ES-I3 (cell line): ENCODE measurements around the gene CDK2.

ENCODE experiments used
- H3K36me3 ChIP-seq: 2 replicates; pipeline ENCODE4 v1.6.1; 2013; ENCODE audit warnings: mild to moderate bottlenecking, low read length, control low read depth, moderate library complexity; ENCODE audit not compliant: insufficient read depth
- H3K4me1 ChIP-seq: 2 replicates; pipeline ENCODE4 v1.6.1; 2013; ENCODE audit warnings: mild to moderate bottlenecking, control low read depth, low read length; ENCODE audit not compliant: insufficient read depth
- H3K9ac ChIP-seq: 2 replicates; pipeline ENCODE4 v1.6.1; 2013; ENCODE audit warnings: low read depth, mild to moderate bottlenecking, low read length, moderate library complexity
- H3K9me3 ChIP-seq: 2 replicates; pipeline ENCODE4 v1.6.1; 2013; ENCODE audit warnings: mild to moderate bottlenecking, low read length, moderate library complexity; ENCODE audit not compliant: control insufficient read depth, insufficient read depth

CDK2 gene

DNA sequence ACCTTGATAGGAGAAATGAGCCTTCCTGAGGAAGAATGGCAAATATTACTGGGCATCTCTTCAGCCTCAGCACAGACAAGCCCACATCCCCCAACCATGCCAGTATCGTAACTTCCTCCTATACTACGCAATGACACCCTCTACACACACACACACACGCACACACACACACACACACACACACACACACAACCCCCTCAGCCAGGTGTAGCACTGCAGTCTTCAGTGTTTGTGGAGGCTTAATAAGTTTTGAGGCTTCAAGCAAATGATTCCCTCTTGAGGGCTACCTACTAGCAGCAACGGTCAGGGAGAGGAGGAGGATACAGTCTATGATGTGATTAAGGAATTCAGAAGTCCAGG is 34.1 kb upstream of the CDK2 start:
- Histone ChIP-seq H3K36me3 (no peaks in the 10 kb centered on the region), H3K4me1 (peaks cover 37% of the 10 kb centered on the region), H3K9ac (peak overlapping the region; percentile 74), H3K9me3 (no peaks in the 10 kb centered on the region)

DNA sequence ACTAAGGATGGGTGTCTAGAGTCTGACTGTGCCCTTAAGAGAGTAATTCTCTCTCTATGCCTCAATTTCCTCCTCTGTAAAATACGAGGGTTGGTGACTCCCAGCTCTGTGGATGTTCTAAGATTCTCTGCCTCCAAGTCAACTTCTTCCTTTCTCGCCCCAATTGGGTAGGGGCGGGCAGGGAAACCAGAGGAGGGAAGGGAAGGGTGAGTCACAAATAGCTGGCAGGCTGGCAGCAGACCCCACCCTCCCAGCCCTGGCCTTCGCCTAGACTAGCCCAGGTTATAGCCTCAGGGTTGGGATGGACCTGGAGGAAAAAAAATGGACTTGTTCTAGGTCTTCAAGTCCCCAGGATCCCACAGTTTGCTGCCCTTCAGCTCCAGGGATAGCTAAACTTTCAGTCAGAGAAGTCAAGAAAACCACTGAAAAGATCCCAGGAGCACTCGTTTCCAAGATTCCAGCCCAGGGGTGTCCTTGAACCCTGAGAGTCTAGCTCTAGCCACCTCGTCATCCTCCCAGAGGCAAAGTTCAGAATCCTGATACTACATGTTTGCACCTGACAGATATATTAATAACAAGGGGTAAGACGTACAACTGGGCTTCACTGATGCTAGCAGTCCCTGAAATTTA is 33.3 kb upstream of the CDK2 start:
- Histone ChIP-seq H3K4me1 (peaks cover 37% of the 10 kb centered on the region), H3K9me3 (no peaks in the 10 kb centered on the region), H3K9ac (peak overlapping the region; percentile 74), H3K36me3 (no peaks in the 10 kb centered on the region)

DNA sequence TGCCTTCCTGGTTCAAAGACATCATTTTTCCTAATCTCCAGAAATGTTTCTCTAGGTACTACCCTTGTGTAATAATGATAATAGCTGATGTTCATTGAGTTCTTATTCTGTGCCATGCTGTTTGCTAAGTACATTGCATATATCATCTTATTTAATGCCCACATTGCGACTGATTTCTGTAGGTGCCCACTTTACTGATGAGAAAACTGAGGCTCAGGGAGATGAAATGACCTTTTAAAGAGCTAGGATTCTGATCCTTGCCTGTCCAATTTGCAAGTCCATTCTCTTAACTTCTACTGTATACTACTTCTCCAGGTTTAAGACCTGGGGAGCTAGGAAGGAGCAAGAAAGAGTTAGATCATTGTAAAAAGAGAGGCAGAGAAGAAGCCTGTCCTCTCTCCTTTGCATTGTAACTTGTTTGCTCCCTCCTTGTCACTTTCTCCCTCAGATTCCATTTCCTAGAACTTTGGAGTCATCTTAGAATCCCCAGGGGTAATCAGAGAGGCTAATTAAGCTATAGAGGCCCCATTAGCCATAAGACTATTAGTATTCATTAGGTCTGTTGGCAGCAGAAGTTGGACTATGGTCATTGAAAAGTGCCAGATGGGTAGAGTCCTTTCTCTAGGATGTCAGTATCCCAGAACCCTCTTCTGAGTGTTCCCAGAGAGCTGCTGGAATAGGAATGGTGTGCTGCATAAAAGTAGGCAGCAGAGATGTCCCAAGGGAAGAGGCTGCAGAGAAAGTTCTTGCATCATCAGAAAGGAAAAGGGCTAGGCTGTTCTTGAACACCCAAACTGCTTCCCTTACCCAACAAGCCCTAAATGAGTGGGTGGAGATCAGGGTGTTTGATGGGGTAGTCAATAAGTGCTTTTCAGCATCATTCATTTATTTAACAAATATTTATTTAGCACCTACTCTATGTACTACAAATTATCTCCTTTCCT is 32.6 kb upstream of the CDK2 start:
- no peaks in the 10 kb centered on the region for H3K9me3 ChIP-seq
- H3K36me3 ChIP-seq, result no peaks in the 10 kb centered on the region
- no peak overlapping the region for H3K9ac ChIP-seq
- peaks cover 34% of the 10 kb centered on the region for H3K4me1 ChIP-seq

DNA sequence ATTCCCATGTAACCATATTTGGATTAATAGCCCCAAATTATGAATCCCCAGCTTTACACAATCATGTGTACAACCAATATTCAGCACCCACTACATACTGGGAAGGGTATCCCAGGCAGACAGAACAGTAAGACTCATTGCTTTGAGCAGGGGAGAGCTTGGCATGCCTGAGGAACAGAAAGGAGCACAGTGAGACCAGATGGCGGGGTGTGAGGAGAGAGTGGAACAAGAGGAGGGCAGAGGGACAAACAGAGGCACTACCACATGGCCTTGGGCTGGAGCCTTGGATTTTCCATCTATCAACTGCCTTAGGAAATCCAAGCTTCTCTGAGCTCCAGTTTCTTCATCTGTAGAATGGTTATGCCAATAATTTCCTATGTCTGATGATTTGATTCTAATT is 31.9 kb upstream of the CDK2 start:
- no peaks in the 10 kb centered on the region for H3K36me3 ChIP-seq

DNA sequence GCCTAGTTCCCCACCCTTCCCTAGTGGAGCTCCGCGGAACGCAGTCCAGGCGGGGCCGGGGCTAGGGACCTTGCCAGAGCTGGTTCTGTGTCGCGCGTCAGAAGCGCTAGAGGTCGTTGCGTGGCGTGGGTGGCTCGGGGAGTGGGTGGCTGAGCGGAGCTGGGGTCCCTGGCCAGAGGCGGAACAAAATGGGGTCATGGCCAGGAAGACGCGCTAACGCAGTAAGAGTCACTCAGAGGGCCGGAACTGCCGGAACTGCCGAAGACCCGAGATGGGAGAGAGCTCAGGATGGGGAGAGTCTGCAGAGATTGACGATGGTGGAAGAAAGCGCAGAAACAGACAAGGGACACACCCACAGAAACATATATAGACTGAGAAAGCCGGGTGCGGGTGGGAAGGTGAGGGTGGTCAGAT is 30.9 kb upstream of the CDK2 start:
- peaks cover 20% of the 10 kb centered on the region for H3K4me1 ChIP-seq
- no peak overlapping the region; the same call in 1 of the 2 replicates for H3K9ac ChIP-seq
- 0 out of 2 replicates have a peak, but pooled peaks cover 1% of the 10 kb centered on the region for H3K36me3 ChIP-seq
- no peaks in the 10 kb centered on the region for H3K9me3 ChIP-seq

More for the DNA sequence above, 31.9 kb upstream of the CDK2 start:
- no peaks in the 10 kb centered on the region for H3K9me3 ChIP-seq
- H3K9ac ChIP-seq, result no peak overlapping the region
- peaks cover 28% of the 10 kb centered on the region for H3K4me1 ChIP-seq

DNA sequence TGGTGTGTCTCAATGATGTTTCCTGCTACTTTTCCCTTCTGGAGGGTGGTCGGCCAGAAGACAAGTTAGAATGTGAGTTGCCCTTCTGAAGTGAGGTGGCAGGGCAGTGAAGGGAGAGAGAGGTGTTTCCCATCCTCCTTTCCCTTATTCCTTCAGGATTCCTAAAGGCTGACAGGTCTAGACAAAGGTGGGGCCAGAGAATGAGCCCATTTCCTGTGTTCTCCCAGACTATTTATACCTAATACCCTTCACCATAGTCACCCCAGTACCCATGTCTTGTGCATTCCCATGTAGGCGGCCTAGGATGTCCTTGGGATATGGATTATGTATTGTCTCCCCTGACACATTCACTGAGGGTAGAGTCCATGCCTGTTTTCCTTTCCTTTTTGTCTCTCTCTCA is 28.6 kb upstream of the CDK2 start:
- Histone ChIP-seq H3K9ac (no peak overlapping the region), H3K36me3 (peaks cover 2% of the 10 kb centered on the region; the same call in 1 of the 2 replicates), H3K4me1 (peaks cover 8% of the 10 kb centered on the region)

DNA sequence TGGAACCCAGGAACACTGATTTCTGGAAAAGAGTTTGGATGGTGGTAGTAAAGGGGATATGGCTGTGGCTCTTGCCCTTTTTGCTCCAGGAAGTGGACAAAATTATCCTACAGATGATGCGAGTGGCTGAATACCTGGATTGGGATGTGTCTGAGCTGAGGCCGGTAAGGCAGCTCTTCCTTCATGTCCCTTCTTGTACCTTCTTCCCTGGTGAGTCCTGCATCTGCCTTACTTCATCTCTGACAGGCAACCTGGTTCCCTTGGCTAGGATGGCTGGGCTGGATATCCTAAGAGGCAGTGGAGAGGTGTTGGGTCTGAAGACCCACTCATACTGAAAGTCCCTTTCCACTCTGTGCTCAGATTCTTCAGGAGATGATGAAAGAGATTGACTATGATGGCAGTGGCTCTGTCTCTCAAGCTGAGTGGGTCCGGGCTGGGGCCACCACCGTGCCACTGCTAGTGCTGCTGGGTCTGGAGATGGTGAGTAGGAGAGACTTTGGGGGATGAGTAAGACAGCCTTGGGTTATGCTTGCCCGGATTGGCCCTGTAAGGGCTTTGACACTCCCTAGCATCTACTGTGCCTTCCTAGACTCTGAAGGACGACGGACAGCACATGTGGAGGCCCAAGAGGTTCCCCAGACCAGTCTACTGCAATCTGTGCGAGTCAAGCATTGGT is 27.7 kb upstream of the CDK2 start:
- no peaks in the 10 kb centered on the region for H3K9me3 ChIP-seq
- peaks cover 5% of the 10 kb centered on the region for H3K36me3 ChIP-seq
- H3K4me1 ChIP-seq, result no peaks in the 10 kb centered on the region; the same call in 1 of the 2 replicates
- no peak overlapping the region for H3K9ac ChIP-seq

More for the DNA sequence above, 28.6 kb upstream of the CDK2 start:
- no peaks in the 10 kb centered on the region for H3K9me3 ChIP-seq

DNA sequence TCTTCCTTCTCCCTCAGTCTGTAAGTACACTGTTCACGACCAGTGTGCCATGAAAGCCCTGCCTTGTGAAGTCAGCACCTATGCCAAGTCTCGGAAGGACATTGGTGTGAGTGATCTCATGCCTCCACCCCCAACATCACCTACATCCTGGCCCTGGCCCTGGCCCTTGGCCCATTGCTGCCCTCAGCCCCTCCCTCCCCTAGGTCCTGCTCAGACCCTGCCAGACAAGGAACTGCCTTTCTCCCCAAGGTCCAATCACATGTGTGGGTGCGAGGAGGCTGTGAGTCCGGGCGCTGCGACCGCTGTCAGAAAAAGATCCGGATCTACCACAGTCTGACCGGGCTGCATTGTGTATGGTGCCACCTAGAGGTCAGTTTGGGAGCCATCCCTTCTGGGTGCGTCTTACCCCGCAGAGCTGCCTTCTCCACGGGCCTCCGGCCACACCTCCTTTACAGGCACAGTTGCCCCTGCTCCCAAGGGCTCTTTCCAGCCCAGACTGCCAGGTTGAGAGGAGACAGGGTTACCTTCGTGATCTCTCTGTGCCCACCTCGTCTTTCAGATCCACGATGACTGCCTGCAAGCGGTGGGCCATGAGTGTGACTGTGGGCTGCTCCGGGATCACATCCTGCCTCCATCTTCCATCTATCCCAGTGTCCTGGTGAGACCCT is 26.4 kb upstream of the CDK2 start:
- Histone ChIP-seq H3K9ac (no peak overlapping the region), H3K36me3 (peaks cover 5% of the 10 kb centered on the region), H3K9me3 (no peaks in the 10 kb centered on the region), H3K4me1 (no peaks in the 10 kb centered on the region; the same call in 1 of the 2 replicates)

DNA sequence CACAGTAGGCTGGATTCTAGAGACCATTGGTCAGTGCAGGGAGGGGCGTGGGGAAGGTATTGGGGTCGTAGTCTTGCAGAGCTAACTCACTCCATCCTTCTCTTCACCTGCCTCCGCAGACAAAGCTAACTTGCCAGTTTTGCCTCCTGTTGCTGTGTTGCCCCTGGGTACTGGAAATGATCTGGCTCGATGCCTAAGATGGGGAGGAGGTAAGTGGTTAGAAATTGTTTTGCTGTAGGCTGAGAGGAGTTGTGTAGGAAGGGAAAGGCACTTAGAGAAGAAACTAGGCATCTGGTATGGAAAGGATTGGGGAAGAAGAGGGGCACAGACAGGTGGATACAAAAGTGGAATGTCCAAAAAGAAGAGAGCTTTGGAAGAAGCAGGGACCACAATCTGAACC is 24.6 kb upstream of the CDK2 start:
- H3K4me1 ChIP-seq, result no peaks in the 10 kb centered on the region; the same call in 1 of the 2 replicates

DNA sequence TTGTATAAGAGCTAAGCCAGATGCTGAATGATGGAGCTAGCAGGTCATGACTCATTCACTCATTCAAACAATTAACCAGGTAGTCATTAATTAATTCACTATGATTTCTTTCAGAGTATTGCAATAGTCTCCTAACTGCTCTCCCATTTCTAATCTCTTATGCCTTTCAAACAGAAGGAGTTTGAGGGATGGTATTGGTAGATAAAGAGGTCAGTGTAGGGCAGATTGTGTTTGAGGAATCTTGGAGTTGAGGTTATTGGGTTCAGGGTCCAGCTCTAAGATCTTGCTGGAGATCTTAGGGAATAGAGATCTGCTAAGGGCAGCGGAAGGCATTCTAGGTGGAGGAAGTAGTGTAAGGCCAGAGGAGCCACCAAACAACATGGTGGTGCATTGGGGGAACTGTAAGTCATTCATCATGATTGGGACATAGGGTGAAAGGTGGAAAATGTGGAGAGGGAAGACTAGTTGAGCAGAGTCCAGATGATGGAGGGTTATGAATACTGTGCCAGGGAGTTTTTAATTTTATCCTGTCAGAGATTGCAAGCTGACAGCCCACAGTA is 24.0 kb upstream of the CDK2 start:
- Histone ChIP-seq H3K4me1 (no peaks in the 10 kb centered on the region; the same call in 1 of the 2 replicates), H3K9me3 (no peaks in the 10 kb centered on the region), H3K36me3 (peaks cover 5% of the 10 kb centered on the region), H3K9ac (no peak overlapping the region)

More for the DNA sequence above, 24.6 kb upstream of the CDK2 start:
- Histone ChIP-seq H3K9ac (no peak overlapping the region), H3K36me3 (peaks cover 5% of the 10 kb centered on the region), H3K9me3 (no peaks in the 10 kb centered on the region)

DNA sequence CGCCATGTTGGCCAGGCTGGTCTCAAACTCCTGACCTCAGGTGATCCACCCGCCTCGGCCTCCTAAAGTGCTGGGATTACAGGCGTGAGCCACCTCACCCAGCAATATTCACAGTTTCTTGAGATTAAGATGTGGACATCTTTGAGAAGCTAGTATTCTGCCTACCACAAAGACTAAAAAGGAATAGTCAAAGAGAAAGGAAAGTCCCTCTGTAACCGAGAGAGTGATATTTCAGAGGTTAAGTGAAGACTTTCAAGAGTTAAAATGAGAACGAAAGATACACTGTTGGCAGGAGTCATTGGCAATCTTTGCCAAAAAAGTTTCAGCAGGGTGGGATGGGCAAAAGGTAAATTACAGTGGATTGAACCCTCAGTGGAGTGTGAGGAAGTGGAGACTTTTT is 20.1 kb upstream of the CDK2 start:
- peaks cover 5% of the 10 kb centered on the region for H3K36me3 ChIP-seq
- no peaks in the 10 kb centered on the region for H3K4me1 ChIP-seq
- no peaks in the 10 kb centered on the region for H3K9me3 ChIP-seq
- H3K9ac ChIP-seq, result no peak overlapping the region

DNA sequence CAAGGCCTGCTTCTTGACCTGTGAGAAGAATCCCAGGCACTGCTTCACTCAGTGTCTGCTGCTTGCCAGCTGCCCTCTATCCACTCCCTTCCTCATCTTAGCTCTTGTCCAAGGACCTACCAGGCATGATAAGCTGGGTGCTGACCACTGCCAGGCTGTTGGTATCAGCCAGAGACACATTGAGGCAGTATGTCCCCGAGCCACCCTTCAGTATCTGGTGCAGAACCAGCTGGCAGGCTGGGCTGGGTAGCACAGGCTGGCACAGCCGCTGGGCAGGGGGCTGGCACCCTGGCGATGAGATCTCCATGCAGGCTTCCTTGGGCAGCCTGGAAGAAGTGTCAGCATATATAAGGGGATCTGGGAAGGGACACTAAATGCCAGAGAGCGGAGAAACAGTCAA is 11.3 kb upstream of the CDK2 start:
- Histone ChIP-seq H3K9ac (no peak overlapping the region), H3K36me3 (peaks cover 26% of the 10 kb centered on the region), H3K9me3 (no peaks in the 10 kb centered on the region), H3K4me1 (no peaks in the 10 kb centered on the region)

DNA sequence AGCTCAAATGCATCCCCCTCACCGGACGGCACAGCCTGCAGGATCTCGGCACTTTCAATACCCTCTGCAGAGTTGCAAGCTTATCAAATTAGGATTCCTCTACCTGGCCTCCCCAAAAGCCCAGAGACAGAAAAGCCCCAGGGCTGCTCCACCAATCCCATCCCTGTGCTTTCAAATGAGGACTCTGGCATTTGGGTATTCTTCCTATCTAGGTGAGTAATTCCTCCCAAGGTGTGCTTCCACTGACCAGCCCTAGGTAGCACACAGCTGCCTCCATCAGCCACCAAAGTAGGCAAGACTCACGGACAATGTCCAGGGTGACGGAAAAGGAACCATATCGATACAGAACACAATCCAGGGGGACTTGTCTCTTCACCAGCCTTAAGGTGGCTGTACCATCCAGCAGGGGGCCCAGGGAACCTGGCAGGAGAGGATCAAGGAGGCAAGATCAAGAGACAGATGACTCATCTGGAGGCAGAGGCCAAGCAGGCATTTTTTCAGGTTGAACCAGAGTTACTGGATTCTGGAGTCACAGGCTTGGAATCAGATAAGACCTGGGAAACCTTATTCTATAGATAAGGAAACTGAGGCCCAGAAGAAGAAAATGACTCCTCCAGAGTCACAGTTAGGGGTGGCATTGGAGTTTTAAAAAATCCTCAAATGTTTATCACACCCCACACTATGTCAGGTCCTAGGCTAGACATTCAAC is 10.7 kb upstream of the CDK2 start:
- Histone ChIP-seq H3K36me3 (peaks cover 26% of the 10 kb centered on the region), H3K9me3 (no peaks in the 10 kb centered on the region), H3K4me1 (no peaks in the 10 kb centered on the region), H3K9ac (no peak overlapping the region)
